ENCODE measurements around the gene RPL13A.

The RPL13A gene

DNA sequence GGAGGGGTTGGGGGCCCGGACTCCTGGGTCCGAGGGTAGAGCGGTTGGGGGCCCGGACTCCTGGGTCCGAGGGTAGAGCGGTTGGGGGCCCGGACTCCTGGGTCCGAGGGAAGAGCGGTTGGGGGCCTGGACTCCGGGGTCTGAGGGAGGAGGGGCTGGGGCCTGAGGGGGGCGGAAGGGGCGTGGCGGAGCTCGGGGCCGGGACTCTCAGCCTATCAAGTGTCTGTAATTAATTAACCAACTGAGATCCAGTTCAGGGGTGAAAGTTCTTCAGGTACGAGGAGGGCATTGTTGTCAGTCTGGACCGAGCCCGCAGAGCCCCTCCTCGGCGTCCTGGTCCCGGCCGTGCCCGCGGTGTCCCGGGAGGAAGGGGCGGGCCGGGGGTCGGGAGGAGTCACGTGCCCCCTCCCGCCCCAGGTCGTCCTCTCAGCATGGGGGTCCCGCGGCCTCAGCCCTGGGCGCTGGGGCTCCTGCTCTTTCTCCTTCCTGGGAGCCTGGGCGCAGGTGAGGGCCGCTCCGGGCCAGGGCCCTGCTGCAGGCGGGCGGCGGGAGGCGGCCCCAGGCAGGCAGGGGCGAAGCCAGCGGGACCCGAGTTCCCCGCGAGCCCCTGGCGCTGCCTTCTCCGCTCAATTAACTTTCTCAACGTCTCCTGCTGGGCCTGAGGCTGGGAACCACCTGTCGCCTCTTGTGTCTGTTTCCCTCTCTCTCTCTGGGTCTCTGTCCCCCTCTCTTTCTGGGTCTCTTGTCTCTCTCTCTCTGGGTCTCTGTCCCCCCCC, 25.8 kb downstream of the RPL13A start:
- no peak for DNase-seq

DNA sequence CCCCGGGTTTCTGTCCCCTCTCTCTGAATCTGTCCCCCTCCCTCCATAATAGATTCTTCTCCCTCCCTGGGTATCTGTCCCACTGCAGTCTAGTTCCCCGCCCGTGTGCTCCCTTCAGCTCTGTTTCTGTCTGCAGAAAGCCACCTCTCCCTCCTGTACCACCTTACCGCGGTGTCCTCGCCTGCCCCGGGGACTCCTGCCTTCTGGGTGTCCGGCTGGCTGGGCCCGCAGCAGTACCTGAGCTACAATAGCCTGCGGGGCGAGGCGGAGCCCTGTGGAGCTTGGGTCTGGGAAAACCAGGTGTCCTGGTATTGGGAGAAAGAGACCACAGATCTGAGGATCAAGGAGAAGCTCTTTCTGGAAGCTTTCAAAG, 26.3 kb downstream of the RPL13A start:
- no peak for DNase-seq

DNA sequence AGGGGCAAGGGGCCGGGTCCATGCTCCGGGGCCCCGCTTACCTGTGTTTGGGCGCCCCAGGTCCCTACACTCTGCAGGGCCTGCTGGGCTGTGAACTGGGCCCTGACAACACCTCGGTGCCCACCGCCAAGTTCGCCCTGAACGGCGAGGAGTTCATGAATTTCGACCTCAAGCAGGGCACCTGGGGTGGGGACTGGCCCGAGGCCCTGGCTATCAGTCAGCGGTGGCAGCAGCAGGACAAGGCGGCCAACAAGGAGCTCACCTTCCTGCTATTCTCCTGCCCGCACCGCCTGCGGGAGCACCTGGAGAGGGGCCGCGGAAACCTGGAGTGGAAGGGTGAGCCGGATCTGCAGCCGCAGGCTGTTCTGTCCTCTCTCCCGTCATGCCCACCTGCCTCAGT, 26.7 kb downstream of the RPL13A start:
- DNase-seq = no peak

DNA sequence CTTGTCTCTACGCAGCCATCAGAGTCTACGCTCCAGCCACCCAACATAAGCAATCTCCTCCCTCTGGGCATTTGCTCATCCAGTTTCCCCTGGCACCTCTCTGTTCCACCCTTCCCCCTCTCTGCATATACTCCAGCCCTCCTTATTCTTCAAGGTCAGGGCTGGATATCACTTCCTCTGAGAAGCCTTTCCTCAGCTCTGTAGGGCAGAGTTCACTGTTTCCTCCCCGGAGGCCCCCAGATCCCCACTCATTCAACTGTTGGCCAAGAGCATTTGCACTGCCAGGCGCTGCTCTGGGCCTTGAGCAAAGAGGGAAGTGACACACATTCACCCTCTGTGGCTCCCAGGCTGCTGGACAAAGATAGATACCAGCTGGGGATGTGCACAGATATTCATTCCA, 28.4 kb downstream of the RPL13A start:
- no peak for DNase-seq

DNA sequence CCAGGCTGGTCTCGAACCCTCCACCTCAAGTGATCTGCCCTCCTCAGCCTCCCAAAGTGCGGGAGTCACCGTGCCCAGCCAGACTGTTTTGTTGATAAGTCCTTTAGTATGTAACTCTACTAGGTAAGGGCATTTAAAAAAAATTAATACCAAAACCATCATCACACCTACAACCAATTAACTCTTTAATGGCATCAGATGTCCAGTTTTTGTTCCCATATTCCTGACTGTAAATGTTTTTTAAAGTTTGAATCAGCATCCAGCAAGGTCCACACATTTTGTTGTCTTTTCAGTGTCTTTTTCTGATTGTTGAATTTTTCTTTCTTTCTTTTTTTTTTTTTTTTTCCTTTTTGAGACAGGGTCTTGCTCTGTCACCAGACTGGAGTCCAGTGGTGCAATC, 30.6 kb downstream of the RPL13A start:
- DNase-seq = no peak

DNA sequence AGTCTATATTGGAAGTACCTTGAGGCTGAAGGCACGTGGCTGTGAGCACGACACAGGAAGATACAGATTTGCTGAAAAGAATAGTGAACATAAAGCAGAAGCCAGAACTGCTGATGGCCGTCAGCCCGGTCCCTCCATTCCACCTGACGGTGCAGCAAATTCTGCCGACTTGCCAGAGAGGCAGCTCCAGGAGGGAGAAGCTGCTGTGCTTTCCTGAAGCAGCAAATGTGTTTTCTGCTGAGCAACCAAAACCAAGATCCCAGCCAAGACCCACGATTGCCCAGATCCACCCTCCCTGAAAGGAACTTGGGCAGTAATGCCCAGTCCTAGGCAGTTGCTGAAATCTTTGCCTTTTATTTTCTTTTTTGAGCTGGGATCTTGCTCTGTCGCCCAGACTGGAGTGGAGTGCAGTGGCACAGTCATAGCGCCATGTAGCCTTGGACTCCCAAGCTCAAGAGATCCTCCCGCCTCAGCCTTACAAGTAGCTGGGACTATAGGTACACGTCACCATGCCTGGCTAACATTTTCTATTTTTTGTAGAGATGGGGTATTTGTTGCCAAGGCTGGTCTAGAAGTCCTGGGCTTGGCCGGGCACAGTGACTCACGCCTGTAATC, 33.4 kb downstream of the RPL13A start:
- no peak for DNase-seq

DNA sequence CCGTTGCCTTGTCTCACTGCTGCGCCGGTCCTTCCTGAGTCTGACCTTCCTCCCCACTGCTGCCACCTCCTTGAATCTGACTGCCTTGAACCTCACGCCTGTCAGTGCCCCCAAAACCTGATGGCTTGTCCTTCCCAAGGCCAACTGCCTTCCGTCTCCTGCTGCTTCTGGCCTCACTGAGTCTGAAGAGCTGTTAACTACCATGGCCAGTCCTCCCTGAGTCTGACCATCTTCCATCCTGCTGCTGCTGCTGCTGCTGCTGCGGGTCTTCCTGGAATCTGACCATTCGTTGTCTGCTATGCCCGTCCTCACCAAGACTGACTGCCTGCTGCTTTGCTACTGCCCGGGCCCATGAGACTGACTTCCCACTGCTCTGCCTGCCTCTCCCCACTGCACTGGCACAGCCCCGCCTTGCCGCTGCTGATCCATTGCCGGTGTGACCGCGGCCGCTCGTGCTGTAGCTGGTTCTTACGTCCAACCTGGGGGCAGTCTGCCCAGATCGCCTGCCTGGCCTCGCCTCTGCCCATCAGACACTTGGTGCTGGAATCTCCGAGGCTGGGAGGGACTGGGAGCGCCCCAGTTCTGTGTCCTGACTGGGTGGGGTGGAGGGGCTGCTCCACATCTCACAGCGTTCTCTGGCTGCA, 37.5 kb downstream of the RPL13A start:
- DNase-seq = no peak

DNA sequence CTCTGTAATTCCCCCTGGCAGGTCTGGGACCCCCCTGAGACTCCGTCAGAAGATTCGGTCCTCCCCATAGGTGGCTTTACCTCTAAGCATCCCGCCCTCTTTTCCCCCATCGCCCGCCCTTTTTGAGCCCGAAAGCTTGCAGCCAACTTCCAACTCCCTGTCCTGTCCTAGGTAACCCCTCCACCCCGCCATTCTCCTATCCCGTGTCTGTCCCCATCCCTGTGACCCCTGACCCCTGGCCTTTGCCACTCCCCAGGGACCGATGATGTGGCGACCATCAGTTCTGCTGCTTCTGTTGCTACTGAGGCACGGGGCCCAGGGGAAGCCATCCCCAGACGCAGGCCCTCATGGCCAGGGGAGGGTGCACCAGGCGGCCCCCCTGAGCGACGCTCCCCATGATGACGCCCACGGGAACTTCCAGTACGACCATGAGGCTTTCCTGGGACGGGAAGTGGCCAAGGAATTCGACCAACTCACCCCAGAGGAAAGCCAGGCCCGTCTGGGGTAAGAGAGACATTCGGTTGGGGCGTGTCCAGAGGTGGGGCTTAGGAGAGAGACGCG, 40.9 kb downstream of the RPL13A start:
- DNase-seq = no peak

DNA sequence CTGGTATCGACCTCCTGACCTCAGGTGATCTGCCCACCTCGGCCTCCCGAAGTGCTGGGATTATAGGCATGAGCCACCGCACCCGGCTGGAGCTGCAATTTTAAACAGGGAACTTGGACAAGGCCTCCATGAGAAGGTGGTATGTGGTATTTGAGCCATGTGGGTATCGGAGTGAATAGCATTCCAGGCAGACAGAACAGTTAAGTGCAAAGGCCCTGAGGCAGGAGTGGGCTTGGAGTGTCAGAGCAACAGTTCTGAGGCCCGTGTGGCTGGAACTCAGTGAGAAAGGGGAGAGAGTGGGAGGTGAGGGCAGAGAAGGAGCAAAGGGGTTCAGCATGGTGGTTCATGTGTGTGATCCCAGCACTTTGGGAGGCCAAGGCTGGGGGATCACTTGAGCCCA, 43.3 kb downstream of the RPL13A start:
- no peak for DNase-seq

DNA sequence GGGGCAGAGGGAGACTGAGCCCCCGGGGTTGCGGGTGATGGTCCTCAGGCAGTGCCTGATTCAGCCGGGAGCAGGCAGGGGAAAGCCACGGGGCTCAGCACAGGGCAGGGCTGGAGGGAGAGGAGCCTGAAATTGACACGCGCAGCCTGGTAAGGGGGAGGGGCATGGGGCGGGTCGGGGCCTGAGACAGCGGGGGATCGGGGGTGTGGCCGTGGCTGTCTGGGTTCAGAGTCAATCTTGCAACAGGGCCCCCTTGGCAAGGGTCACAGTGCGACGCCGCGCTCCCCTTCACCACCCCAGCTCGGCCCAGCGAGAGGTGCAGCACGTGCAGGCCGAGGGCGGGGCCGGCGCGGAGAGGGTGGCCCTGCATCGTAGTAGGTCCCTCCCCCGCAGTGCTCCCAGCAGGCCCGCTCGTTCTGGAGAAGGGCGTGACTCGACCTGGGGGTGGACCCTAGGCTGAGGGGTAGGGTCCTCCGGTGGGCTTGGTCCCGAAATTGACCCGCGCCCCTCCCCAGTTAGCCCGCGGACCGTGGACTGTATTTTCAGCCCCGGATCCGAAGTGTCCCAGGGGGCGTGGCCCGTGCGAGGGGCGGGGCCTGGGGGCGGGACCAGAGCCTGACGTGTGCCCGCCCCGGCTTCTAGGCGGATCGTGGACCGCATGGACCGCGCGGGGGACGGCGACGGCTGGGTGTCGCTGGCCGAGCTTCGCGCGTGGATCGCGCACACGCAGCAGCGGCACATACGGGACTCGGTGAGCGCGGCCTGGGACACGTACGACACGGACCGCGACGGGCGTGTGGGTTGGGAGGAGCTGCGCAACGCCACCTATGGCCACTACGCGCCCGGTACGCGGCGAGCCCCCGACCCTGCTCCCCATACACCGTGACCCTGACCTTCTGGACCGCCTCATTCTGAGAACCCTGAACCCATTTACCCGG, 46.4 kb downstream of the RPL13A start:
- peak; percentile 77 for DNase-seq

DNA sequence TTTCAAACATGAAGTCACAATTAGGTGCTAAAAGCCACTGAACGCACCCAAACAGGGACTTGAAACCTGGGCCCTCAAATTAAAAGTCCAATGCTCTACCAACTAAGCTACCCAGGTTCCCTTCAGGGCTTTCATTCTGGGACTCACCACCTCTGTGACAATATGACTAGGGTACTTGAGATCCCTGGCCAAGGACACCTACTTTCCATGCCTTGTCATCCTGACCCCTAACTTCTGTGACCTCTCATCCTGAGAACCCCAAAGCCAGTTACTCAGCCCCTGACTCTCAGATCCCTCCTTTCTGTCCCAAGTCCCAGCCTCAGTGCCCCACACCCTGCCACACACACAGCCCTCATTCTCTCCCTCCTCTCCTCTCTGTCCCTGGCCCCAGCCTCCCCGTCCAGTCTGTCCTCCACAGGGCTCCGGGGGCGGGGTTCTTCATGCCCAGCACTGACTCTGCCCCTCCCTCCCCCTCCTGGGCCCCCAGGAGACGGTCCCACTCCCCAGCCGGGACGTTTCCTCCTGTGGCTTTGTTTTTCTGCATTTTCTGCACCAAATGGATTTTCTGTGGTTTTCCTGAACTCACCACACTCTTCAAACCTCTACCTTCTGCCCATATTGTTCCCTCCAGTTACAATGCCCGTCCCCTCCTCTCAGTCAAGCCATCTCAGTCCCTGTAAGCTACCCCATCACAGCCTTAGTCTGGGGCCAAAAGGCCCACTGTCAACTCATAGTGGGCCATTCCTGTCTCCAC, 47.4 kb downstream of the RPL13A start:
- no peak for DNase-seq

DNA sequence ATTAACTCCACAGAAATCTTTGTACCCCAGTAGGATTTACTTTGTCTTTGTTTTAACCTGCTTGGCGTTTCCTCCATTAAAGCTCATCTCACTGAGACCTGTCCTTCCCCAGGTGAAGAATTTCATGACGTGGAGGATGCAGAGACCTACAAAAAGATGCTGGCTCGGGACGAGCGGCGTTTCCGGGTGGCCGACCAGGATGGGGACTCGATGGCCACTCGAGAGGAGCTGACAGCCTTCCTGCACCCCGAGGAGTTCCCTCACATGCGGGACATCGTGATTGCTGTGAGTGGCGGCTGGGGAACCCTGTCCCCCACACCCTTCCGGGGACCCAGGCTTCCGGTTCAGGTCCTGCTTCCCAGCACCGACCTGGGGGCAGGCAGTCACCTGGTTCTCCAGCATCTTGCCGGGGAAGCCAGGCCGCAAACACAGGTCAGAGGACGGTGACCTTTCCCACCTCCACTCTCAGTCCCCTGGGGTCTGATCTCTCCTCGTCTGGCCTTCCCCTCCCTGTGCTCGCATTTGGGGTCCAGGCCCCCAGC, 49.6 kb downstream of the RPL13A start:
- DNase-seq = no peak

DNA sequence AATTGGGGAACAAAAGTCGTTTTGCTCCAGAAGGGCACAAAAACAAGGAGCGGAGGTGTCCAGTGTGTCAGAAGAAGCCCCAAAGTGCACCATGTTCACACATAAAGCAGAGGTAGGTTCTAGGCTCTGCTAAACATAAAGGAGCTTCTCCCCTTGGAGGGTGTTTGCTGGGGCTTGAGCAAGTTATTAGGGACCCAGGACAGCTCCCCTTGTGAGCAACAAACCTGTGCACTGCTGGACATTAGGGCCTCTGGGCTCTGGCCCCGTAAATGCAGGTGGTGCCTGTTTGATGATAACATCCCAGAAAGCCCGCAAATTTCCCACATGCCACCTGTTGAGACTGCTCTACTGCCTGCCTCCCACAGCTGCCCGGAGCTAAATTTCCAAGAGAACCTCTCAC, 51.2 kb downstream of the RPL13A start:
- no peak for DNase-seq

DNA sequence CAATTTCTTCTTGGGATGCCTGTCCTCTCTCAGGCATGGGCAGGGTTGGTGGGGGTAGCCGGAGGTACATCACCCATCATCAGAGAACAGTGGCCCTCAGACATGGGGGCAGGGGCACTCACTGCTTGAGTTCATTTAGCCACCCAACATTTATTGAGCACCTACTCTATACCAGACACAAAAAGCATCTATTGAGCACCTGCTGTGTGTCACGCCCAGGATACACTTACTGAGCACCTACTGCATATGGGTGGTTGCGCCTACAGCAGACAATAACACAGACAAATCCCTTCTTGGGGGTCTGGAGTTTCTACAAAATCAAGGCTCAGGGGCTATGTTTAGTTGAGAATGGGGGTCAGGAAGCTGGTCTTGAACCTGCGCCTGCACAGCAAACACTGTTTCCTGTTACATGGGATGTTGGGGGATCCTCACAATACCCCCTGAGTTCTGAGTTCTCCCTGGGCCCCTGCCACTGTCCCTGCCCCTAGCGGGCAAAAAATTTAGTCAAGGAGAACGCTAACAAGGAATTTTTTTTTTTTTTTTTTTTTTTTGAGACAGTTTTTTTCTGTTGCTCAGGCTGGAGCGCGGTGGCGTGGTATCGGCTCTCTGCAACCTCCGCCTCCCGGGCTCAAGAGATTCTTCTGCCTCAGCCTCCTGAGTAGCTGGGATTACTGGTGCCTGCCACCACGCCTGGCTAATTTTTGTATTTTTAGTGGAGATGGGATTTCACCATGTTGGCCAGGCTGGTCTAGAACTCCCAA, 52.0 kb downstream of the RPL13A start:
- no peak for DNase-seq
